ENCODE data around the gene ZNF615. TPM values are rescaled to one million over a fixed set of nuclear protein-coding genes. Genes with fewer than 3 reads are reported as not detected.
"Not testable (repeated sequence)": the region's sequence is repeated elsewhere in the genome, so short reads cannot be mapped to it uniquely, and the experiment has no call there.

Gene ZNF615
- total and polyA plus RNA-seq, 2 donors = 8.1 to 28.3 TPM

GRCh38 chr19:51970718-51971117 is 37.3 kb downstream of the ZNF615 start:
- Histone ChIP-seq H3K4me1 (ENCODE audit: insufficient read depth) (no peaks in the 10 kb centered on the region), H3K4me3 (ENCODE audit: low read depth, low read length) (no peak overlapping the region), H3K27ac (ENCODE audit: low read depth) (no peak overlapping the region), H3K36me3 (ENCODE audit: insufficient read depth) (peaks cover 35% of the 10 kb centered on the region)
- DNase-seq (ENCODE audit: extremely low spot score) = no peak
- 100% methylated on average over 1 of the region's 1 CpG for WGBS

GRCh38 chr19:51965583-51965982 is 42.4 kb downstream of the ZNF615 start:
- DNase-seq (ENCODE audit: extremely low spot score) = no peak
- Histone ChIP-seq H3K36me3 (ENCODE audit: insufficient read depth) (peaks cover 22% of the 10 kb centered on the region), H3K27ac (ENCODE audit: low read depth) (no peak overlapping the region), H3K4me1 (ENCODE audit: insufficient read depth) (no peaks in the 10 kb centered on the region), H3K4me3 (ENCODE audit: low read depth, low read length) (no peak overlapping the region)
- WGBS = 98% methylated on average over 5 of the region's 5 CpGs

- DNase-seq (ENCODE audit: extremely low spot score); H3K27ac ChIP-seq (ENCODE audit: low read depth): not testable (repeated sequence)
- WGBS = 11% methylated on average over 7 of the region's 7 CpGs
Measured at GRCh38 chr19:51960621-51961233, 47.3 kb downstream of the ZNF615 start.

GRCh38 chr19:51959791-51960190 is 48.2 kb downstream of the ZNF615 start:
- H3K4me1 ChIP-seq (ENCODE audit: insufficient read depth) = no peaks in the 10 kb centered on the region
- DNase-seq (ENCODE audit: extremely low spot score) = no peak
- no peak overlapping the region for H3K27ac ChIP-seq (ENCODE audit: low read depth)
- no peak overlapping the region for H3K4me3 ChIP-seq (ENCODE audit: low read depth, low read length)
- no peaks in the 10 kb centered on the region for H3K36me3 ChIP-seq (ENCODE audit: insufficient read depth)
- WGBS = 35% methylated on average over 4 of the region's 4 CpGs

More at GRCh38 chr19:51960621-51961233, 47.3 kb downstream of the ZNF615 start:
- not testable (repeated sequence) for H3K4me1 ChIP-seq (ENCODE audit: insufficient read depth); H3K4me3 ChIP-seq (ENCODE audit: low read depth, low read length); H3K36me3 ChIP-seq (ENCODE audit: insufficient read depth)

- H3K4me3 ChIP-seq (ENCODE audit: low read depth, low read length); H3K36me3 ChIP-seq (ENCODE audit: insufficient read depth); H3K4me1 ChIP-seq (ENCODE audit: insufficient read depth); H3K27ac ChIP-seq (ENCODE audit: low read depth): not testable (repeated sequence)
- WGBS = 66% methylated on average over 4 of the region's 4 CpGs
- peak; percentile 43 for DNase-seq (ENCODE audit: extremely low spot score)
Measured at GRCh38 chr19:51957846-51958245, 50.2 kb downstream of the ZNF615 start.

GRCh38 chr19:51948975-51949374 is 59.0 kb downstream of the ZNF615 start:
- WGBS = 14% methylated on average over 25 of the region's 25 CpGs
- Histone ChIP-seq H3K4me3 (ENCODE audit: low read depth, low read length) (no peak overlapping the region), H3K4me1 (ENCODE audit: insufficient read depth) (no peaks in the 10 kb centered on the region), H3K27ac (ENCODE audit: low read depth) (no peak overlapping the region), H3K36me3 (ENCODE audit: insufficient read depth) (peaks cover 5% of the 10 kb centered on the region)
- no peak for DNase-seq (ENCODE audit: extremely low spot score)

GRCh38 chr19:51946602-51947001 is 61.4 kb downstream of the ZNF615 start:
- WGBS = 95% methylated on average over 1 of the region's 1 CpG
- H3K36me3 ChIP-seq (ENCODE audit: insufficient read depth) = peaks cover 23% of the 10 kb centered on the region
- DNase-seq (ENCODE audit: extremely low spot score) = no peak
- no peaks in the 10 kb centered on the region for H3K4me1 ChIP-seq (ENCODE audit: insufficient read depth)
- no peak overlapping the region for H3K4me3 ChIP-seq (ENCODE audit: low read depth, low read length)
- no peak overlapping the region for H3K27ac ChIP-seq (ENCODE audit: low read depth)

- Histone ChIP-seq H3K4me1 (ENCODE audit: insufficient read depth) (no peaks in the 10 kb centered on the region), H3K36me3 (ENCODE audit: insufficient read depth) (peaks cover 35% of the 10 kb centered on the region), H3K4me3 (ENCODE audit: low read depth, low read length) (no peak overlapping the region), H3K27ac (ENCODE audit: low read depth) (no peak overlapping the region)
- WGBS = 93% methylated on average over 7 of the region's 7 CpGs
- no peak for DNase-seq (ENCODE audit: extremely low spot score)
Measured at GRCh38 chr19:51944798-51945552, 63.0 kb downstream of the ZNF615 start.

Other genes starting within 250 kb of the ZNF615 start
- 1.0 TPM for gene FPR2, start 247.0 kb downstream of the ZNF615 start, total RNA-seq
- 4.9 TPM for gene FPR2, start 247.0 kb downstream of the ZNF615 start, polyA plus RNA-seq
- 1.0 TPM for gene FPR3, start 213.1 kb downstream of the ZNF615 start, total RNA-seq
- gene FPR3, start 213.1 kb downstream of the ZNF615 start, polyA plus RNA-seq = 5.8 TPM
- gene ZNF577, start 120.3 kb downstream of the ZNF615 start, total RNA-seq = 26.8 TPM
- 17.2 TPM for gene ZNF577, start 120.3 kb downstream of the ZNF615 start, polyA plus RNA-seq
- gene ZNF649, start 103.2 kb downstream of the ZNF615 start, total RNA-seq = 16.6 TPM
- 12.4 TPM for gene ZNF649, start 103.2 kb downstream of the ZNF615 start, polyA plus RNA-seq
- gene ZNF613, start 80.7 kb downstream of the ZNF615 start, total RNA-seq = 11.3 TPM
- gene ZNF613, start 80.7 kb downstream of the ZNF615 start, polyA plus RNA-seq = 4.3 TPM
- gene ZNF350, start 21.4 kb downstream of the ZNF615 start, total RNA-seq = 19.7 TPM
- gene ZNF350, start 21.4 kb downstream of the ZNF615 start, polyA plus RNA-seq = 9.0 TPM
- gene ZNF614, start 20.2 kb upstream of the ZNF615 start, total RNA-seq = 21.1 TPM
- 6.5 TPM for gene ZNF614, start 20.2 kb upstream of the ZNF615 start, polyA plus RNA-seq
- gene ZNF432, start 40.6 kb upstream of the ZNF615 start, total RNA-seq = 28.6 TPM
- 5.7 TPM for gene ZNF432, start 40.6 kb upstream of the ZNF615 start, polyA plus RNA-seq
- 62.0 TPM for gene ZNF841, start 87.6 kb upstream of the ZNF615 start, total RNA-seq
- 7.0 TPM for gene ZNF841, start 87.6 kb upstream of the ZNF615 start, polyA plus RNA-seq
- gene ZNF616, start 131.7 kb upstream of the ZNF615 start, total RNA-seq = 26.1 TPM
- 4.9 TPM for gene ZNF616, start 131.7 kb upstream of the ZNF615 start, polyA plus RNA-seq
- 27.8 TPM for gene ZNF836, start 163.4 kb upstream of the ZNF615 start, total RNA-seq
- 6.7 TPM for gene ZNF836, start 163.4 kb upstream of the ZNF615 start, polyA plus RNA-seq
- gene PPP2R1A, start 181.8 kb upstream of the ZNF615 start, total RNA-seq = 93.6 TPM
- gene PPP2R1A, start 181.8 kb upstream of the ZNF615 start, polyA plus RNA-seq = 182 TPM

Data from urinary bladder (tissue), 4 donors.